KMS-11 (cell line): ENCODE data around the gene FHIP1B.
A peak's percentile ranks its signal among the peaks of the same experiment; 100 is the strongest.
"Not testable (repeated sequence)": the region's sequence is repeated elsewhere in the genome, so short reads cannot be mapped to it uniquely, and the experiment has no call there.

Experiments
- H2AFZ ChIP-seq: fragments of 200-600 bp; sonication (generic); 2 replicates; pipeline ENCODE4 v1.6.1; 2016; ENCODE audit warnings: antibody characterized with exemption, mixed run types, low read depth
- H3K27ac ChIP-seq: fragments of 200-600 bp; sonication (generic); 2 replicates; pipeline ENCODE4 v1.6.1; 2016; ENCODE audit warnings: mild to moderate bottlenecking, mixed run types
- H3K27me3 ChIP-seq: fragments of 200-600 bp; sonication (generic); 2 replicates; pipeline ENCODE4 v1.6.1; 2017; ENCODE audit warnings: mild to moderate bottlenecking, low read depth, mixed run types, moderate library complexity; ENCODE audit not compliant: insufficient read depth
- H3K36me3 ChIP-seq: fragments of 200-600 bp; sonication (generic); 2 replicates; pipeline ENCODE4 v1.6.1; 2017; ENCODE audit warnings: mild to moderate bottlenecking, mixed run types; ENCODE audit not compliant: insufficient read depth
- H3K4me1 ChIP-seq: fragments of 200-600 bp; sonication (generic); 2 replicates; pipeline ENCODE4 v1.6.1; 2016; ENCODE audit warnings: mild to moderate bottlenecking, low read depth, mixed run types; ENCODE audit not compliant: poor library complexity, severe bottlenecking
- H3K4me2 ChIP-seq: fragments of 200-600 bp; sonication (generic); 2 replicates; pipeline ENCODE4 v1.7.0; 2016; ENCODE audit warnings: mild to moderate bottlenecking, mixed run types
- H3K4me3 ChIP-seq: fragments of 200-600 bp; sonication (generic); IDR thresholded peaks from 2 replicates; pipeline ENCODE4 v1.6.1; 2017; ENCODE audit warnings: low read depth, low read length, mixed read lengths; ENCODE audit not compliant: insufficient read depth
- H3K79me2 ChIP-seq: fragments of 200-600 bp; sonication (generic); 2 replicates; pipeline ENCODE4 v1.6.1; 2016; ENCODE audit warnings: low read depth, mixed run types; ENCODE audit not compliant: insufficient read depth
- H3K9ac ChIP-seq: fragments of 200-600 bp; sonication (generic); 2 replicates; pipeline ENCODE4 v1.6.1; 2016; ENCODE audit warnings: mild to moderate bottlenecking, mixed run types
- H4K20me1 ChIP-seq: fragments of 200-600 bp; sonication (generic); 2 replicates; pipeline ENCODE4 v1.6.1; 2016; ENCODE audit warnings: mild to moderate bottlenecking, mixed run types; ENCODE audit not compliant: insufficient read depth
- TF ChIP-seq, protein P1 (sequence below): fragments of 200-600 bp; sonication (generic); conservative IDR thresholded peaks from 2 replicates; pipeline ENCODE4 v1.6.1; 2017; ENCODE audit warnings: low read depth, mild to moderate bottlenecking, antibody characterized with exemption, low read length, moderate library complexity, mixed read lengths

FHIP1B gene

DNA sequence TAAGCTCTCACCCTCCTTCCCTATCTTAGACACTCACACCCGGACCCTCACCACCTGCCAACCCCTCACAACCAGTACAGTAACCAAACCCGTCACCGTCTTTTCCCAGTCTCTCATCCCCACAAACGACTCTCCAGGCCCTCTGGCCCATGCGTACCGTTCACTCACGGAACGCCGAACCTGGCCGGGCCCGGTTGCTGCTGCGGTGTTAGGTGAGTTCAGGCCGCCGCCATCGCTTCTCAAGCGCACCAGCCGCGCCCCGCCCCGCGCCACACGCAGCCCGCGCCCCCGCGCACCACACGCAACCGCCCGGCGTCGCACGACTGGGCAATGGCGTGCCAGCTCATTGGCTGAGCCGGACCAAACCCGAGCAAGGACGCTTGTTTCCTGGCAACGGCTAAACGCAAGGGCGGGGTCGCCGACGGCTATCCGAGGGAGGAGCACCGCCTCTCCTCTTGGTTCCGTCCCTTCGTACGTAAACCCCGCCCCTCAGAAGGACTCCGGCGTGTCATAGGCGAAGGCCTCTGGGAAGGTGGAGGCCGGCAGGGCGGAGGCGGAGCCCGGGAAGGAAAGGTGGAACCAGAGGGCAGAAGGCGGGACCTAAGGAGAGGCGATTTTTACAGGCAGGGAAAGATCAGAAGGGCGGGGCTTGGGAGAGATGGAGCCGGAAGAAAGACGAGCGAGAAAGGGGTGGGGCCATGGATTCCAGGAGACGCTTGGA, at the start of gene FHIP1B:
TSS of gene FHIP1B (minus strand) at position 250 of the 721 bp plus-strand sequence. CDS start 10,120 bp downstream, outside the sequence.
- H3K27ac ChIP-seq: peak within 1 kb of the TSS; percentile 20; the same call in 1 of the 2 replicates
- H2AFZ ChIP-seq: peak within 1 kb of the TSS; percentile 93
- H3K4me3 ChIP-seq: no peak within 1 kb of the TSS
- peaks cover 15% of the 10 kb centered on the region; the same call in 1 of the 2 replicates for H3K79me2 ChIP-seq
- no peaks in the 10 kb centered on the region for H3K36me3 ChIP-seq
- TF ChIP-seq, protein P1, sequence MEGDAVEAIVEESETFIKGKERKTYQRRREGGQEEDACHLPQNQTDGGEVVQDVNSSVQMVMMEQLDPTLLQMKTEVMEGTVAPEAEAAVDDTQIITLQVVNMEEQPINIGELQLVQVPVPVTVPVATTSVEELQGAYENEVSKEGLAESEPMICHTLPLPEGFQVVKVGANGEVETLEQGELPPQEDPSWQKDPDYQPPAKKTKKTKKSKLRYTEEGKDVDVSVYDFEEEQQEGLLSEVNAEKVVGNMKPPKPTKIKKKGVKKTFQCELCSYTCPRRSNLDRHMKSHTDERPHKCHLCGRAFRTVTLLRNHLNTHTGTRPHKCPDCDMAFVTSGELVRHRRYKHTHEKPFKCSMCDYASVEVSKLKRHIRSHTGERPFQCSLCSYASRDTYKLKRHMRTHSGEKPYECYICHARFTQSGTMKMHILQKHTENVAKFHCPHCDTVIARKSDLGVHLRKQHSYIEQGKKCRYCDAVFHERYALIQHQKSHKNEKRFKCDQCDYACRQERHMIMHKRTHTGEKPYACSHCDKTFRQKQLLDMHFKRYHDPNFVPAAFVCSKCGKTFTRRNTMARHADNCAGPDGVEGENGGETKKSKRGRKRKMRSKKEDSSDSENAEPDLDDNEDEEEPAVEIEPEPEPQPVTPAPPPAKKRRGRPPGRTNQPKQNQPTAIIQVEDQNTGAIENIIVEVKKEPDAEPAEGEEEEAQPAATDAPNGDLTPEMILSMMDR: no peak
- H3K9ac ChIP-seq: peak within 1 kb of the TSS; percentile 63
- peaks cover 10% of the 10 kb centered on the region for H3K4me1 ChIP-seq
- no peaks in the 10 kb centered on the region for H4K20me1 ChIP-seq
- no peaks in the 10 kb centered on the region for H3K27me3 ChIP-seq
- H3K4me2 ChIP-seq: peak within 1 kb of the TSS; percentile 91

DNA sequence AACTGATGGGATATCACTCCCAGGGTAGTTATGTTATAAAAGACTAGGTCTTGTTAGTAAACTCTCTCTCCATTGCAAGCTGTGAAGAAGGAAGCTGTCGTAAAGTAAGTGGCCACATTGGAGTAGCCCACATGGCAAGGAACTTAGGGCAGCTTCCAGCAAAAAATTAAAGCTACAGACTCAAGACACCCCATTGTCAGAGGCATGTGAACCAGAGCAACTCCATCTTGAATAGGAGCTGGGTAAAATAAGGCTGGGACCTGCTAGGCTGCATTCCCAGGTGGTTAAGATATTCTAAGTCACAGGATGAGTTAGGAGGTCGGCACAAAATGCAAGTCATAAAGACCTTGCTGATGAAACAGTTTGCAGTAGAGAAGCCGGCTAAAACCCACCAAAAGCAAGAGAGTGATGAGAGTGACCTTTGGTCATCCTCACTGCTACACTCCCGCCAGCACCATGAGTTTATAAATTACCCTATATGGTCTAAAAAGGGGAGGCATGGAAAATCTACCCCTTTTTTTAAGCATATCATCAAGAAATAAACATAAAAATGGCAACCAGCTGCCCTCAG, 49.1 kb upstream of the FHIP1B start:
- no peaks in the 10 kb centered on the region for H3K27me3 ChIP-seq

GRCh38 chr11:6280809-6281208, 46.4 kb upstream of the FHIP1B start:
- not testable (repeated sequence) for H3K4me1 ChIP-seq, H3K79me2 ChIP-seq, H3K4me3 ChIP-seq, H4K20me1 ChIP-seq, H2AFZ ChIP-seq, H3K4me2 ChIP-seq, H3K9ac ChIP-seq, H3K27me3 ChIP-seq, H3K27ac ChIP-seq, H3K36me3 ChIP-seq

More for the DNA sequence above, 49.1 kb upstream of the FHIP1B start:
- Histone ChIP-seq H3K4me3 (no peak overlapping the region), H4K20me1 (no peaks in the 10 kb centered on the region), H3K4me2 (no peak overlapping the region), H3K4me1 (no peaks in the 10 kb centered on the region), H3K9ac (no peak overlapping the region), H2AFZ (no peak overlapping the region), H3K36me3 (no peaks in the 10 kb centered on the region), H3K27ac (no peak overlapping the region), H3K79me2 (no peaks in the 10 kb centered on the region)
- TF ChIP-seq, protein P1: no peak

- no peak overlapping the region for H3K9ac ChIP-seq
- no peaks in the 10 kb centered on the region for H3K27me3 ChIP-seq
- H3K4me2 ChIP-seq: no peak overlapping the region
- no peak overlapping the region for H2AFZ ChIP-seq
- TF ChIP-seq, protein P1: no peak
- no peaks in the 10 kb centered on the region for H4K20me1 ChIP-seq
- no peaks in the 10 kb centered on the region for H3K79me2 ChIP-seq
- no peaks in the 10 kb centered on the region for H3K4me1 ChIP-seq
- H3K27ac ChIP-seq: no peak overlapping the region
- H3K4me3 ChIP-seq: no peak overlapping the region
- no peaks in the 10 kb centered on the region for H3K36me3 ChIP-seq
These were observed 38.8 kb upstream of the FHIP1B start for GRCh38 chr11:6273188-6273587.

DNA sequence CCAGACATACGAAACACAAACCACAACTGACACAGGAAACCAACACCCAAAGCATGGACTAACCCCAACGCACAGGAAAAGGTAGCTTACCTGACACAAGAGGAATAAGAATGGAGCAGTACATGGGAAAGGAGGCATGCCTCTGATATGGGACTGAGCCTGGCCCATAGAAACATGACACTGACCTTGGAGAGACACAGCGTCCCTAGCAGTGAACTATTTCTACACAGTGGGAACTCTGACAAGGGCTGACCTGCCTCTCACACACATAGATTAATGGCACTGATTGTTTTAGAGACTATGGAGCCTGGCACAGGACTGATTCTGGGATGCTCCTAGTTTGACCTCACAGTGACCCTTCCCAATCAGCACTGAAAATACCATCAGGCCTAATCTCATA, 37.2 kb upstream of the FHIP1B start:
- Histone ChIP-seq H3K9ac (no peak overlapping the region), H3K79me2 (no peaks in the 10 kb centered on the region), H3K4me3 (no peak overlapping the region), H3K36me3 (no peaks in the 10 kb centered on the region), H4K20me1 (no peaks in the 10 kb centered on the region), H2AFZ (no peak overlapping the region), H3K27ac (no peak overlapping the region), H3K4me2 (no peak overlapping the region), H3K4me1 (no peaks in the 10 kb centered on the region), H3K27me3 (no peaks in the 10 kb centered on the region)
- TF ChIP-seq, protein P1: no peak
